Activated CD4-positive, alpha-beta T cell treated with anti-CD3 and anti-CD28 coated beads for 24 hours (primary cell): ENCODE data around the gene POM121C.
"Not testable (repeated sequence)": the region's sequence is repeated elsewhere in the genome, so short reads cannot be mapped to it uniquely, and the experiment has no call there.

Source experiments
- DNase-seq, 2 donors: peaks; one replicate each; pipeline ENCODE4 v3.0.0-alpha.2; 2020; ENCODE audit warnings: low read depth in 2 of 2

POM121C gene

GRCh38 chr7:75423481-75423880 lies 62.6 kb downstream of the POM121C start:
- not testable (repeated sequence) for DNase-seq

GRCh38 chr7:75421798-75422710 lies 64.0 kb downstream of the POM121C start:
- not testable (repeated sequence) for DNase-seq

GRCh38 chr7:75420152-75420551 lies 65.9 kb downstream of the POM121C start:
- not testable (repeated sequence) for DNase-seq

GRCh38 chr7:75419693-75420092 lies 66.4 kb downstream of the POM121C start:
- not testable (repeated sequence) for DNase-seq

- not testable (repeated sequence) for DNase-seq
Observed at GRCh38 chr7:75419210-75419609, 66.9 kb downstream of the POM121C start.

- not testable (repeated sequence) for DNase-seq
Observed at GRCh38 chr7:75418292-75418858, 67.7 kb downstream of the POM121C start.

GRCh38 chr7:75416787-75417186 lies 69.3 kb downstream of the POM121C start:
- DNase-seq, result not testable (repeated sequence)

- DNase-seq, result not testable (repeated sequence)
Observed at GRCh38 chr7:75415829-75416373, 70.2 kb downstream of the POM121C start.

- not testable (repeated sequence) for DNase-seq
Observed at GRCh38 chr7:75415428-75415817, 70.7 kb downstream of the POM121C start.

GRCh38 chr7:75414708-75415427 lies 71.2 kb downstream of the POM121C start:
- DNase-seq, result not testable (repeated sequence)

- not testable (repeated sequence) for DNase-seq
Observed at GRCh38 chr7:75414204-75414603, 71.9 kb downstream of the POM121C start.

GRCh38 chr7:75410823-75411173 lies 75.3 kb downstream of the POM121C start:
- not testable (repeated sequence) for DNase-seq

GRCh38 chr7:75409880-75410822 lies 75.9 kb downstream of the POM121C start:
- not testable (repeated sequence) for DNase-seq

- not testable (repeated sequence) for DNase-seq
Observed at GRCh38 chr7:75404663-75405062, 81.4 kb downstream of the POM121C start.

- DNase-seq, result not testable (repeated sequence)
Observed at GRCh38 chr7:75403455-75404443, 82.3 kb downstream of the POM121C start.

- DNase-seq, result not testable (repeated sequence)
Observed at GRCh38 chr7:75400575-75400974, 85.5 kb downstream of the POM121C start.

GRCh38 chr7:75398771-75399700 lies 87.1 kb downstream of the POM121C start:
- not testable (repeated sequence) for DNase-seq

- DNase-seq, result not testable (repeated sequence)
Observed at GRCh38 chr7:75397865-75398264, 88.2 kb downstream of the POM121C start.
